Neuronal stem cell (in vitro differentiated cells): ENCODE results near the gene TPX2.
A peak's percentile ranks its signal among the peaks of the same experiment; 100 is the strongest.

Source experiments
- DNase-seq: peaks from one replicate; pipeline ENCODE4 v3.0.0-alpha.2; 2013; ENCODE audit warnings: low spot score
- H2AFZ ChIP-seq: one replicate; pipeline ENCODE4 v1.6.1; 2013; ENCODE audit warnings: mild to moderate bottlenecking, low read length, inconsistent platforms
- H2AK5ac ChIP-seq: 2 replicates; pipeline ENCODE4 v1.6.1; 2013; ENCODE audit warnings: low read depth, mild to moderate bottlenecking, inconsistent platforms, low read length, moderate library complexity, mixed read lengths
- H2BK120ac ChIP-seq: 2 replicates; pipeline ENCODE4 v1.6.1; 2013; ENCODE audit warnings: low read depth, mild to moderate bottlenecking, inconsistent platforms, low read length, moderate library complexity, mixed read lengths
- H2BK12ac ChIP-seq: one replicate; pipeline ENCODE4 v1.6.1; 2013; ENCODE audit warnings: low read length, inconsistent platforms
- H2BK15ac ChIP-seq: 2 replicates; pipeline ENCODE4 v1.6.1; 2013; ENCODE audit warnings: mild to moderate bottlenecking, low read length, inconsistent platforms, mixed read lengths
- H2BK5ac ChIP-seq: one replicate; pipeline ENCODE4 v1.6.1; 2013; ENCODE audit warnings: inconsistent platforms, mild to moderate bottlenecking, low read length, moderate library complexity
- H3K14ac ChIP-seq: one replicate; pipeline ENCODE4 v1.6.1; 2013; ENCODE audit warnings: low read length, inconsistent platforms
- H3K18ac ChIP-seq: 2 replicates; pipeline ENCODE4 v1.6.1; 2013; ENCODE audit warnings: low read length, inconsistent platforms
- H3K23ac ChIP-seq: 2 replicates; pipeline ENCODE4 v1.6.1; 2013; ENCODE audit warnings: low read depth, mild to moderate bottlenecking, mixed read lengths, low read length, inconsistent platforms; ENCODE audit not compliant: poor library complexity
- H3K27ac ChIP-seq: replicated peaks from 3 replicates; pipeline ENCODE4 v1.5.1; 2013; ENCODE audit warnings: low read length, inconsistent platforms
- H3K27me3 ChIP-seq, 3 experiments: 2 replicates each; pipeline ENCODE4 v1.6.1; 2013; ENCODE audit warnings: low read length in 3 of 3, mild to moderate bottlenecking in 2 of 3, inconsistent platforms in 1 of 3, low read depth in 1 of 3, mixed read lengths in 1 of 3, moderate library complexity in 1 of 3; ENCODE audit not compliant: control insufficient read depth in 3 of 3, insufficient read depth in 3 of 3
- H3K36me3 ChIP-seq, 2 donors: replicated peaks in 1 of 2; 2 replicates each; pipeline ENCODE4 v1.6.1; 2013; ENCODE audit warnings: low read length in 2 of 2; ENCODE audit not compliant: control insufficient read depth in 2 of 2, insufficient read depth in 2 of 2
- H3K4ac ChIP-seq: 2 replicates; pipeline ENCODE4 v1.6.1; 2013; ENCODE audit warnings: inconsistent platforms, mild to moderate bottlenecking, low read length, moderate library complexity
- H3K4me1 ChIP-seq, 2 donors: 1 replicate in 1 of 2; 2 replicates in 1 of 2; pipeline ENCODE4 v1.6.1; 2013; ENCODE audit warnings: low read length in 2 of 2, low read depth in 1 of 2; ENCODE audit not compliant: control insufficient read depth in 2 of 2, insufficient read depth in 1 of 2
- H3K4me2 ChIP-seq: one replicate; pipeline ENCODE4 v1.6.1; 2013; ENCODE audit warnings: mild to moderate bottlenecking, low read length, inconsistent platforms; ENCODE audit not compliant: insufficient read depth, poor library complexity, severe bottlenecking
- H3K4me3 ChIP-seq, 2 donors: 2 replicates each; pipeline ENCODE4 v1.5.1; 2013; ENCODE audit warnings: low read length in 2 of 2, mild to moderate bottlenecking in 2 of 2, inconsistent platforms in 1 of 2, moderate library complexity in 1 of 2
- H3K79me1 ChIP-seq: one replicate; pipeline ENCODE4 v1.6.1; 2013; ENCODE audit warnings: low read depth, mild to moderate bottlenecking, inconsistent platforms, low read length, moderate library complexity
- H3K9ac ChIP-seq: one replicate; pipeline ENCODE4 v1.6.1; 2013; ENCODE audit warnings: mild to moderate bottlenecking, low read depth, low read length, inconsistent platforms; ENCODE audit not compliant: poor library complexity
- H3K9me3 ChIP-seq, 2 donors: replicated peaks in 1 of 2; 2 replicates each; pipeline versions ENCODE3 to v1.6.1; 2013; ENCODE audit warnings: low read length in 2 of 2, mild to moderate bottlenecking in 2 of 2, inconsistent platforms in 1 of 2, low read depth in 1 of 2, mixed read lengths in 1 of 2, moderate library complexity in 1 of 2; ENCODE audit not compliant: control insufficient read depth in 2 of 2, insufficient read depth in 1 of 2
- H4K8ac ChIP-seq: one replicate; pipeline ENCODE4 v1.6.1; 2013; ENCODE audit warnings: low read depth, mild to moderate bottlenecking, inconsistent platforms, low read length, moderate library complexity
- H4K91ac ChIP-seq: one replicate; pipeline ENCODE4 v1.6.1; 2013; ENCODE audit warnings: low read length, low read depth, mild to moderate bottlenecking, inconsistent platforms; ENCODE audit not compliant: poor library complexity
- WGBS, 2 donors: extraction: QIAGEN DNeasy Blood & Tissue Kit; methylation state at CpG; one replicate each; pipeline ENCODE4 v1.1.7; 2013; ENCODE audit warnings: missing lambda C conversion rate in 2 of 2, mixed read lengths in 1 of 2; ENCODE audit not compliant: insufficient read length in 2 of 2, insufficient replicate concordance in 1 of 2; ENCODE audit errors: extremely low coverage in 2 of 2; 5-methylcytosine and 5-hydroxymethylcytosine counted together

The TPX2 gene

GRCh38 chr20:31844737-31845299 is 105.7 kb downstream of the TPX2 start:
- Histone ChIP-seq H2AK5ac (peak overlapping the region; percentile 96), H3K9me3 (no peaks in the 10 kb centered on the region), H3K4me2 (no peak overlapping the region), H3K36me3 (no peaks in the 10 kb centered on the region), H3K14ac (peak overlapping the region; percentile 49), H3K4ac (peak overlapping the region; percentile 43), H3K4me3 (no peak overlapping the region), H2BK5ac (peak overlapping the region; percentile 85), H4K8ac (peak overlapping the region; percentile 85), H2BK12ac (peak overlapping the region; percentile 97), H3K4me1 (peaks cover 35 to 36% of the 10 kb centered on the region in 2 donors), H3K27ac (no peak overlapping the region), H3K9ac (peak overlapping the region; percentile 85), H3K18ac (peak overlapping the region; percentile 92), H2BK15ac (peak overlapping the region; percentile 100), H2AFZ (peak overlapping the region; percentile 86), H3K79me1 (no peaks in the 10 kb centered on the region), H3K23ac (peak overlapping the region; percentile 48), H4K91ac (peak overlapping the region; percentile 32), H3K27me3 (peaks cover 0 to 11% (median 10%) of the 10 kb centered on the region in 3 experiments), H2BK120ac (peak overlapping the region; percentile 48)
- DNase-seq, result no peak
- WGBS, 2 donors, result no CpG with 5 or more reads among the region's 28 CpGs

GRCh38 chr20:31845300-31845863 is 106.3 kb downstream of the TPX2 start, which contains the start of gene FOXS1:
Gene FOXS1, minus strand, starts transcription at chr20:31845604. Its CDS starts 62 bp downstream, at chr20:31845542.
- no peaks in the 10 kb centered on the region for H3K9me3 ChIP-seq
- H3K4me2 ChIP-seq, result no peak within 1 kb of the TSS
- H2AK5ac ChIP-seq, result peak within 1 kb of the TSS; percentile 96
- peak within 1 kb of the TSS; percentile 85 for H3K9ac ChIP-seq
- peak within 1 kb of the TSS; percentile 85 for H4K8ac ChIP-seq
- H4K91ac ChIP-seq, result peak within 1 kb of the TSS; percentile 44
- no CpG with 5 or more reads among the region's 21 CpGs for WGBS, 2 donors
- peak within 1 kb of the TSS; percentile 86 for H2AFZ ChIP-seq
- H3K4me1 ChIP-seq, result peaks cover 35 to 36% of the 10 kb centered on the region in 2 donors
- H3K79me1 ChIP-seq, result no peaks in the 10 kb centered on the region
- peak within 1 kb of the TSS; percentile 48 for H2BK120ac ChIP-seq
- H3K27ac ChIP-seq, result peak within 1 kb of the TSS; percentile 21
- peak within 1 kb of the TSS; percentile 84 for H3K4ac ChIP-seq
- H2BK15ac ChIP-seq, result peak within 1 kb of the TSS; percentile 100
- H2BK12ac ChIP-seq, result peak within 1 kb of the TSS; percentile 97
- H2BK5ac ChIP-seq, result peak within 1 kb of the TSS; percentile 85
- H3K18ac ChIP-seq, result peak within 1 kb of the TSS; percentile 92
- H3K27me3 ChIP-seq, result peaks cover 0 to 15% (median 15%) of the 10 kb centered on the region in 3 experiments
- no peak within 1 kb of the TSS for H3K4me3 ChIP-seq
- peak within 1 kb of the TSS; percentile 49 for H3K14ac ChIP-seq
- no peaks in the 10 kb centered on the region for H3K36me3 ChIP-seq
- H3K23ac ChIP-seq, result peak within 1 kb of the TSS; percentile 48
- no peak for DNase-seq

DNA sequence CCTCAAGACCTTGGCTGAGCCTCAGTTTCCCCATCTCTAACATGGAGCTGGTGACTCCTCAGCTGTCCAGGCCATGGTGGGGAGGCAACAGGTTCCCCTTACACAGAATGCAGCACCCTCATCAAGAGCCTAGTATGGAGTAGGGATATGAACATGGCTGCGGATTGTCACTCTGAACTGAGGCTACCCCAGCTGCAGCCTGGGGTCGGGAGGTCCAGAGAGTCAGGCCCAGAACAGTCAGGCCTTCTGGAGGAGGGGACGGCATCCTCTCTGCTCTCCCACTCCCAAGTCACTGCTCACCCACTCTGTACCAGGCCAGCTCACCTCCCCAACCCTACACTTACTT is 107.7 kb downstream of the TPX2 start:
- H2BK120ac ChIP-seq, result no peak overlapping the region
- no CpG with 5 or more reads among the region's 3 CpGs for WGBS, 2 donors
- H3K14ac ChIP-seq, result no peak overlapping the region
- no peak overlapping the region for H3K4me3 ChIP-seq
- peak overlapping the region; percentile 19 for H3K4ac ChIP-seq
- no peak overlapping the region for H3K9ac ChIP-seq
- no peak overlapping the region for H3K4me2 ChIP-seq
- H3K23ac ChIP-seq, result no peak overlapping the region
- H3K27me3 ChIP-seq, result peaks cover 0 to 29% (median 15%) of the 10 kb centered on the region in 3 experiments
- no peaks in the 10 kb centered on the region for H3K79me1 ChIP-seq
- DNase-seq, result no peak
- no peak overlapping the region for H2BK12ac ChIP-seq
- no peak overlapping the region for H2BK5ac ChIP-seq
- no peak overlapping the region for H4K8ac ChIP-seq
- no peaks in the 10 kb centered on the region for H3K9me3 ChIP-seq
- H3K4me1 ChIP-seq, result peaks cover 29 to 35% of the 10 kb centered on the region in 2 donors
- H3K18ac ChIP-seq, result peak overlapping the region; percentile 63
- no peak overlapping the region for H2AFZ ChIP-seq
- no peak overlapping the region for H3K27ac ChIP-seq
- H2BK15ac ChIP-seq, result no peak overlapping the region
- H3K36me3 ChIP-seq, result no peaks in the 10 kb centered on the region
- no peak overlapping the region for H4K91ac ChIP-seq
- peak overlapping the region; percentile 52 for H2AK5ac ChIP-seq
